Measurements from ENCODE around the gene TMPRSS11F.

TMPRSS11F gene

DNA sequence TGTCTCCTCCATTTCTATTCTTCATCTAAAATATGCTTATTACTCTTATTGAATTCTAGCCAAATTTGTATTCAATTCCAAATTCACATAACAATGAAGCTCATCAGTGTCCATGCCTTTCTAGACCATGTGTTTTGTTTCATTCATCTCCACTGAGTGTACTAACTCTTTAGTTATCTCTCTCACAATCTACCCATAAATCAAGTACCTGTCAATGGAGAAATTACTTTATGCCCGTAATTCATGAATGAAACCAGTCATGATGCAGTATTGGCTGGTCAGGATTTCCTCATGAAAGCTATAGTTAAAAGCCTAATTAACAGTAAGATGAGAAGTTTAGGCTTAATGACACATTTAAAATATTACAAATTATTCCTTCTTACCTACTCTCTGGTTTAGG is 12.2 kb upstream of the TMPRSS11F start:
- H3K4me3 ChIP-seq (replicated peaks; ENCODE audit: low read depth, low read length): no peak overlapping the region
- no peak for TF ChIP-seq CTCF (IDR thresholded peaks at IDR 0.05; ENCODE audit: low read depth, low read length, missing control alignments)
- no peak for DNase-seq (ENCODE audit: extremely low read depth, low read depth)

DNA sequence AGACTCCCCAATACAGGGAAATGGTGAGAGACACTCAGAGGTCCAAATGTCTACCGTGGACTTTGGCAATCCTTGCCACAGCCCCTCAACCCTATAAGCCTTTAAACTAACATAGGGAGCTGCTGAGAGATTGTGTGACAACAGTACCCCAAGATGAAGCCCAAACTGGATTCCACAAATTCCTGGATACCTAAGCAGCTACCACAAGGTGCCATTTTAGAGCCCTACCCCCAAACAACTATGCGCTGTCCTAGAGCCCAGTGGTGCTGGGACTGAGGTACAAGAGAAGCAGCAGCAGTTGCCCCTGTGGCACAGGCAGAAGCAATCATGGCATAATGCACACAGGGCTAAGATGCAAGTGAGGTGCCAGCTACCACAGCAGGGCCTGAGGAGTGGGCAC is 2.7 kb upstream of the TMPRSS11F start:
- no peak overlapping the region for H3K4me3 ChIP-seq (replicated peaks; ENCODE audit: low read depth, low read length)
- no peak for TF ChIP-seq CTCF (IDR thresholded peaks at IDR 0.05; ENCODE audit: low read depth, low read length, missing control alignments)
- no peak for DNase-seq (ENCODE audit: extremely low read depth, low read depth)

DNA sequence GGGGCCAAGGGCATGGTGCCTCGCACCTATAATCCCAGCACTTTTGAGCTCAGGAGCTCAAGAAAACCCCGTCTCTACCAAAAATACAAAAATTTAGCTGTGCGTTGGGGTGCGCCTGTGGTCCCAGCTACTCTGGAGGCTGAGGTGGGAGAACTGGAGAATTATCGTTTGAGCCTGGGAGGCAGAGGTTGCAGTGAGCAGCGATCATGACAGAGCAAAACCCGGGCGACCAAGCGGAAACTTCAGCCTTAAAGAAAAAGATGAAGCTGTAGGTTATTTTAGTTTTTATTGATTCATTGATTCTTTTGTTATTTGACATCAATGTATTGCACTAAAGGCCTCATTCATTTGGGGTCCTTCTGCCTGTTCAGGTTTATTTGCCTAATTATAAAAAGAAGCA is 5.4 kb downstream of the TMPRSS11F start:
- no peak for TF ChIP-seq CTCF (IDR thresholded peaks at IDR 0.05; ENCODE audit: low read depth, low read length, missing control alignments)
- no peak overlapping the region for H3K4me3 ChIP-seq (replicated peaks; ENCODE audit: low read depth, low read length)
- no peak for DNase-seq (ENCODE audit: extremely low read depth, low read depth)

GRCh38 chr4:68123525-68123924 is 6.1 kb downstream of the TMPRSS11F start:
- no peak overlapping the region for H3K4me3 ChIP-seq (replicated peaks; ENCODE audit: low read depth, low read length)
- no peak for TF ChIP-seq CTCF (IDR thresholded peaks at IDR 0.05; ENCODE audit: low read depth, low read length, missing control alignments)
- DNase-seq (ENCODE audit: extremely low read depth, low read depth): no peak

- no peak for DNase-seq (ENCODE audit: extremely low read depth, low read depth)
- H3K4me3 ChIP-seq (replicated peaks; ENCODE audit: low read depth, low read length): no peak overlapping the region
- no peak for TF ChIP-seq CTCF (IDR thresholded peaks at IDR 0.05; ENCODE audit: low read depth, low read length, missing control alignments)
Observed at GRCh38 chr4:68119921-68120320, 9.7 kb downstream of the TMPRSS11F start.

GRCh38 chr4:68110441-68110840 is 19.2 kb downstream of the TMPRSS11F start:
- no peak for TF ChIP-seq CTCF (IDR thresholded peaks at IDR 0.05; ENCODE audit: low read depth, low read length, missing control alignments)
- H3K4me3 ChIP-seq (replicated peaks; ENCODE audit: low read depth, low read length): no peak overlapping the region
- DNase-seq (ENCODE audit: extremely low read depth, low read depth): no peak

DNA sequence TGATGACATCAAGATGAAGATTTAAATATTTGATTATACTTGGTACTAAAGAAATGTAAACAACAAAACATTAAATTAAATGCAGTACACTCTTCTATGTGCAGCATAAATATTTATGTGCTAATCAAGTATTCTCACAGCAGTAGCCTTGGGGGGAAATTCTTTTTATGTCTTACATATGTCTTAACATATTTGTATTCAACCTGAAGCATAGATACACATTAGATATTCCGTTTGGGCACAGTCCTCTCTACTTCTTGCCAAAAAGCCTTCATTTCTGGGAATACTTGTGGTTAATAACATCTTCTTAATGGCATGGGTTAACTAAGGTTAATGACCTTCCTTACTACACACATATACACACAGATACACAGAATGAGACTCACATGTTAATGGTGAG is 19.8 kb downstream of the TMPRSS11F start:
- DNase-seq (ENCODE audit: extremely low read depth, low read depth): no peak
- no peak overlapping the region for H3K4me3 ChIP-seq (replicated peaks; ENCODE audit: low read depth, low read length)
- TF ChIP-seq CTCF (IDR thresholded peaks at IDR 0.05; ENCODE audit: low read depth, low read length, missing control alignments): no peak
